Astrocyte (in vitro differentiated cells and primary cell): Measurements from ENCODE around the gene CAPN9. TPM values are rescaled to one million over a fixed set of nuclear protein-coding genes. Genes with fewer than 3 reads are reported as not detected.

Experiments used
- DNase-seq: peaks from one replicate; pipeline ENCODE4 v3.0.0-alpha.2; 2010; ENCODE audit warnings: low read depth
- FAIRE-seq: peaks from 2 replicates; lab custom pipeline; 2011; peaks lifted over from hg19 to GRCh38; lab: Jason Lieb, UNC
- H2AFZ ChIP-seq: 2 replicates; pipeline ENCODE4 v1.6.0; 2012; ENCODE audit warnings: low read depth, low read length, inconsistent platforms
- H3K27ac ChIP-seq: 2 replicates; pipeline ENCODE4 v1.5.1; 2011; ENCODE audit warnings: low read depth, low read length, inconsistent platforms
- H3K27me3 ChIP-seq: 2 replicates; pipeline ENCODE4 v1.6.0; 2011; ENCODE audit warnings: low read length, inconsistent platforms; ENCODE audit not compliant: insufficient read depth
- H3K36me3 ChIP-seq: 2 replicates; pipeline ENCODE4 v1.5.1; 2011; ENCODE audit warnings: low read length, inconsistent platforms; ENCODE audit not compliant: insufficient read depth
- H3K4me1 ChIP-seq: 2 replicates; pipeline ENCODE4 v1.5.1; 2011; ENCODE audit warnings: low read length, inconsistent platforms; ENCODE audit not compliant: insufficient read depth
- H3K4me2 ChIP-seq: 2 replicates; pipeline ENCODE4 v1.6.0; 2012; ENCODE audit warnings: low read length, inconsistent platforms
- H3K4me3 ChIP-seq: 2 replicates; pipeline ENCODE4 v1.5.1; 2011; ENCODE audit warnings: low read depth, mild to moderate bottlenecking, low read length, inconsistent platforms; ENCODE audit not compliant: insufficient read depth
- H3K79me2 ChIP-seq: 2 replicates; pipeline ENCODE4 v1.6.0; 2012; ENCODE audit warnings: mild to moderate bottlenecking, low read length, inconsistent platforms; ENCODE audit not compliant: insufficient read depth
- H3K9ac ChIP-seq: 2 replicates; pipeline ENCODE4 v1.6.0; 2012; ENCODE audit warnings: mild to moderate bottlenecking, low read length, inconsistent platforms
- H3K9me3 ChIP-seq: 2 replicates; pipeline ENCODE4 v1.5.1; 2012; ENCODE audit warnings: low read depth, mild to moderate bottlenecking, low read length, inconsistent platforms; ENCODE audit not compliant: insufficient read depth
- H4K20me1 ChIP-seq: 2 replicates; pipeline ENCODE4 v1.6.0; 2012; ENCODE audit warnings: low read length, inconsistent platforms; ENCODE audit not compliant: insufficient read depth
- H3K27ac Mint-ChIP-seq: one replicate; pipeline ENCODE4 v1.8.0; 2021; ENCODE audit warnings: mild to moderate bottlenecking, mixed read lengths; ENCODE audit not compliant: unreplicated experiment
- H3K27me3 Mint-ChIP-seq: one replicate; pipeline ENCODE4 v1.8.0; 2021; ENCODE audit warnings: low read depth, mixed read lengths; ENCODE audit not compliant: unreplicated experiment
- H3K36me3 Mint-ChIP-seq: one replicate; pipeline ENCODE4 v1.8.0; 2021; ENCODE audit warnings: low read depth, mixed read lengths; ENCODE audit not compliant: unreplicated experiment
- H3K4me1 Mint-ChIP-seq: one replicate; pipeline ENCODE4 v1.8.0; 2021; ENCODE audit warnings: low read depth, mixed read lengths; ENCODE audit not compliant: unreplicated experiment
- H3K4me3 Mint-ChIP-seq: one replicate; pipeline ENCODE4 v1.8.0; 2021; ENCODE audit warnings: mild to moderate bottlenecking, moderate library complexity, mixed read lengths; ENCODE audit not compliant: unreplicated experiment
- H3K9me3 Mint-ChIP-seq: one replicate; pipeline ENCODE4 v1.8.0; 2021; ENCODE audit warnings: mild to moderate bottlenecking, mixed read lengths; ENCODE audit not compliant: unreplicated experiment
- CTCF ChIP-seq: IDR thresholded peaks from 2 replicates; pipeline ENCODE4 v1.5.1; 2011; ENCODE audit warnings: low read depth, mild to moderate bottlenecking, inconsistent platforms, low read length, moderate library complexity; ENCODE audit not compliant: insufficient read depth
- EZH2 ChIP-seq: IDR thresholded peaks from 2 replicates; pipeline ENCODE4 v1.6.1; 2012; ENCODE audit warnings: mild to moderate bottlenecking, low read length, inconsistent platforms; ENCODE audit not compliant: insufficient read depth
- total RNA-seq: library from RNA; stranded (reverse); gene quantifications from 2 replicates; pipeline ENCODE4 v1.2.1, GENCODE V29; 2021

CAPN9 gene
- total RNA-seq, 1 donor from 2014 or later = not detected

- Mint-ChIP-seq H3K36me3 (peaks cover 2% of the 10 kb centered on the region), H3K9me3 (no peaks in the 10 kb centered on the region), H3K4me1 (no peaks in the 10 kb centered on the region), H3K27me3 (peaks cover 29% of the 10 kb centered on the region), H3K27ac (no peak overlapping the region), H3K4me3 (no peak overlapping the region)
- DNase-seq (no peak), FAIRE-seq (no peak)
- no peak overlapping the region for H3K4me3 ChIP-seq
- no peak overlapping the region for H2AFZ ChIP-seq
- no peak overlapping the region for H3K9ac ChIP-seq
- H3K4me2 ChIP-seq = no peak overlapping the region
- H3K27me3 ChIP-seq = no peaks in the 10 kb centered on the region
- no peaks in the 10 kb centered on the region for H3K9me3 ChIP-seq
- no peaks in the 10 kb centered on the region for H4K20me1 ChIP-seq
- H3K36me3 ChIP-seq = no peaks in the 10 kb centered on the region
- no peaks in the 10 kb centered on the region for H3K79me2 ChIP-seq
- TF ChIP-seq CTCF (no peak), EZH2 (no peak)
- no peaks in the 10 kb centered on the region for H3K4me1 ChIP-seq
- H3K27ac ChIP-seq = no peak overlapping the region
Observed at GRCh38 chr1:230791986-230792564, 44.9 kb downstream of the CAPN9 start.

GRCh38 chr1:230792691-230793462, 45.7 kb downstream of the CAPN9 start:
- Histone ChIP-seq H3K79me2 (no peaks in the 10 kb centered on the region), H3K27me3 (no peaks in the 10 kb centered on the region), H3K27ac (no peak overlapping the region), H3K9ac (no peak overlapping the region), H2AFZ (no peak overlapping the region), H3K4me3 (no peak overlapping the region), H3K4me1 (no peaks in the 10 kb centered on the region), H4K20me1 (no peaks in the 10 kb centered on the region), H3K4me2 (no peak overlapping the region), H3K36me3 (no peaks in the 10 kb centered on the region), H3K9me3 (no peaks in the 10 kb centered on the region)
- H3K4me1 Mint-ChIP-seq = no peaks in the 10 kb centered on the region
- no peaks in the 10 kb centered on the region for H3K9me3 Mint-ChIP-seq
- no peak overlapping the region for H3K4me3 Mint-ChIP-seq
- H3K36me3 Mint-ChIP-seq = peaks cover 2% of the 10 kb centered on the region
- TF ChIP-seq CTCF (no peak), EZH2 (no peak)
- DNase-seq (no peak), FAIRE-seq (no peak)
- H3K27ac Mint-ChIP-seq = no peak overlapping the region
- peaks cover 29% of the 10 kb centered on the region for H3K27me3 Mint-ChIP-seq

GRCh38 chr1:230793463-230793745, 46.2 kb downstream of the CAPN9 start:
- Histone ChIP-seq H3K4me3 (no peak overlapping the region), H4K20me1 (no peaks in the 10 kb centered on the region), H3K27ac (no peak overlapping the region), H3K27me3 (no peaks in the 10 kb centered on the region), H3K79me2 (no peaks in the 10 kb centered on the region), H3K9me3 (no peaks in the 10 kb centered on the region), H3K9ac (no peak overlapping the region), H3K36me3 (no peaks in the 10 kb centered on the region), H3K4me1 (no peaks in the 10 kb centered on the region), H2AFZ (no peak overlapping the region), H3K4me2 (no peak overlapping the region)
- TF ChIP-seq CTCF = no peak
- no peak for TF ChIP-seq EZH2
- H3K36me3 Mint-ChIP-seq = peaks cover 2% of the 10 kb centered on the region
- FAIRE-seq = no peak
- peaks cover 25% of the 10 kb centered on the region for H3K27me3 Mint-ChIP-seq
- no peaks in the 10 kb centered on the region for H3K4me1 Mint-ChIP-seq
- no peak for DNase-seq
- no peaks in the 10 kb centered on the region for H3K9me3 Mint-ChIP-seq
- H3K4me3 Mint-ChIP-seq = no peak overlapping the region
- H3K27ac Mint-ChIP-seq = no peak overlapping the region
